ENCODE data around the gene TSPAN13.

The TSPAN13 gene

GRCh38 chr7:16816824-16817223 is 63.3 kb downstream of the TSPAN13 start:
- no peak for DNase-seq

DNA sequence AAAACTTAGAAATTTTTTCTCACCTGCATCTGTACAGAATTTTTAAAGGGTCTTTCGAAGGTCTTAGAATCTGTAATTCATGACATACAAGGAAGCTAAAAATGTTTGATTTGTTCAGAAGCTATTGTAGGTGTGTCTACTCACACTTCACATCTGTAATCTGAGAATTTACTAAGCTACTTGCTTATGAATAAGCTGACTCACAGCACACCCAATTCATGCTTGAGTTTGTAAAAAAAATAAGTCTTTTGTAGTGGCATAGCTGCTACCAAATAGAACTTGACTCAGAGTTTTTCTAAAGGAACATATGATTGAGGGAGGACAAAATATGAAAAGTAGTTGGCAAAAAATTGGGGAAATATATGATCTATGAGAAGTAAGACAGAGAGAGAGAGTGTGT is 64.0 kb downstream of the TSPAN13 start:
- no peak for DNase-seq

DNA sequence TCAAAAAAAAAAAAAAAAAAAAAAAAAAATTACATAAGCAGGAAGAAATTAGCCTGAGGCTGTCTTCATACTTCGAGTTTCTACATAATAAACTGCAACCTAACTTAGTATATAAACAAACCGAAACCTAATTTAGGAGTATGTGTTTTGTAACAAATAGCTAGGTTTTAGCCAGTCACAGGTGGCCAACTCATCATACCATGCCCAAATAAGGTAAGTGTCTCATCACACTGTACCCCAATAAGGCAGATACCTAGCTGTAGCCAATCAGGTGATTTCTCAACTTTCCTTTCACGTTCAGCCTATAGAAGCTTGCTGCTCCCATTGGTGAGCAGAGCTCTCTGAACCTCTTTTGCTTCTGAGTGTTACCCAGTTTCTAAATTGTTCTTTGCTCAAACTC is 65.2 kb downstream of the TSPAN13 start:
- DNase-seq, result no peak

GRCh38 chr7:16822029-16822428 is 68.5 kb downstream of the TSPAN13 start:
- DNase-seq, result no peak

DNA sequence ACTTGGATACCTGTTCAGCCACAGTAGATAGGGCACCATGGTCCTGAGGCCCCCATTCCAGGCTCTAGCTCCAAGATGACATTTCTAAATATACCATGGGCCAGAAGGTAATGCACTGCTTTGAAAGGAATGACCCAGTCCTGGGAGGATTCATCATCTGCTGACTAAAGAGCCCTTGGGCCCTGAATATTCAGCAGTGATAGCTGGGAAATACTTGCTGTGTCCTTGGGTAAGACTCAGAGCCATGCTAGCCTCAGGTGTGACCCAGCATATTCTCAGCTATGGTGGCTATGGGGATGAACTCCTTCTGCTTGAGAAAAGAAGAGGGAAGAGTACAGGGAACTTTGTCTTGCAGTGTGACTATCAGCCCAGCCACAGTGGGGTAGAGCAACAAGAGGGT is 72.5 kb downstream of the TSPAN13 start:
- no peak for DNase-seq

- no peak for DNase-seq
These were observed 79.8 kb downstream of the TSPAN13 start for GRCh38 chr7:16833373-16833772.

Measured in NCI-H82 (cell line).